Gastrocnemius medialis (tissue), 4 donors: Measurements from ENCODE around the gene ACP6. TPM values are rescaled to one million over a fixed set of nuclear protein-coding genes. Genes with fewer than 3 reads are reported as not detected.
A peak's percentile ranks its signal among the peaks of the same experiment; 100 is the strongest.

Source experiments
- ATAC-seq, 2 donors: fragments of 150-250 bp; one replicate each; pipeline ENCODE4 v1.9.1; 2016
- DNase-seq, 2 donors: peaks; one replicate each; pipeline ENCODE4 v3.0.0-alpha.2; 2019
- H3K27ac ChIP-seq, 4 donors: fragments of 200-600 bp; sonication (generic); 1 replicate in 1 of 4; 2 replicates in 3 of 4; pipeline ENCODE4 v1.5.1; 2016 to 2018; ENCODE audit warnings: mild to moderate bottlenecking in 2 of 4, moderate library complexity in 1 of 4
- H3K27me3 ChIP-seq, 3 donors: fragments of 200-600 bp; sonication (generic) in 2 of 3; 1 replicate in 1 of 3; 2 replicates in 2 of 3; pipeline versions ENCODE4 v1.5.1 to v1.6.0; 2016 to 2019; ENCODE audit warnings: mild to moderate bottlenecking in 1 of 3, moderate library complexity in 1 of 3
- H3K36me3 ChIP-seq, 2 donors: fragments of 200-600 bp; sonication (generic) in 1 of 2; one replicate each; pipeline ENCODE4 v1.5.1; 2017 to 2018
- H3K4me1 ChIP-seq, 2 donors: fragments of 200-600 bp; sonication (generic) in 1 of 2; one replicate each; pipeline ENCODE4 v1.5.1; 2016 to 2017; ENCODE audit warnings: mild to moderate bottlenecking in 2 of 2
- H3K4me3 ChIP-seq, 4 donors: fragments of 200-600 bp; sonication (generic) in 3 of 4; 1 replicate in 1 of 4; 2 replicates in 3 of 4; pipeline ENCODE4 v1.5.1; 2016 to 2019; ENCODE audit warnings: mild to moderate bottlenecking in 2 of 4
- H3K9me3 ChIP-seq, 3 donors: fragments of 200-600 bp; sonication (generic) in 2 of 3; 1 replicate in 1 of 3; 2 replicates in 2 of 3; pipeline ENCODE4 v1.5.1; 2016 to 2019
- POLR2A ChIP-seq, 2 donors: fragments of 450-650 bp; IDR thresholded peaks; one replicate each; pipeline ENCODE4 v1.6.1; 2017; ENCODE audit warnings: antibody characterized with exemption in 2 of 2, mild to moderate bottlenecking in 2 of 2, moderate library complexity in 2 of 2
- in situ Hi-C, 4 donors: fragments of 200-750 bp; cut with MboI; loops; one replicate each; pipeline versions ENCODE4 v1.15.0 to v1.8.0; 2017; ENCODE audit warnings: low sequenced_read_pairs in 4 of 4
- intact Hi-C: fragments of 100-400 bp; cut with DNase I; formaldehyde crosslinking; loops from one replicate; pipeline ENCODE4 v1.15.1; 2023; ENCODE audit warnings: low total_unique reads
- total RNA-seq, 4 donors: library from RNA; depleted of rRNA; stranded (reverse); fragments of >200 nt; gene quantifications; one replicate each; pipeline versions ENCODE4 v1.1.0 to v1.2.3, GENCODE V29; 2016
- TF ChIP-seq, protein P1 (sequence below), 5 experiments: fragments of 450-650 bp in 3 of 5; fragments of 200-600 bp in 2 of 5; sonication (generic) in 2 of 5; IDR thresholded peaks in 4 of 5; conservative IDR thresholded peaks in 1 of 5; 1 replicate in 4 of 5; 2 replicates in 1 of 5; pipeline ENCODE4 v1.5.1; 2016 to 2019; ENCODE audit warnings: antibody characterized with exemption in 5 of 5, mild to moderate bottlenecking in 3 of 5, moderate library complexity in 3 of 5

ACP6 gene
- total RNA-seq, 4 donors from 2014 or later, result 3.9 to 11.4 (median 9.2) TPM

DNA sequence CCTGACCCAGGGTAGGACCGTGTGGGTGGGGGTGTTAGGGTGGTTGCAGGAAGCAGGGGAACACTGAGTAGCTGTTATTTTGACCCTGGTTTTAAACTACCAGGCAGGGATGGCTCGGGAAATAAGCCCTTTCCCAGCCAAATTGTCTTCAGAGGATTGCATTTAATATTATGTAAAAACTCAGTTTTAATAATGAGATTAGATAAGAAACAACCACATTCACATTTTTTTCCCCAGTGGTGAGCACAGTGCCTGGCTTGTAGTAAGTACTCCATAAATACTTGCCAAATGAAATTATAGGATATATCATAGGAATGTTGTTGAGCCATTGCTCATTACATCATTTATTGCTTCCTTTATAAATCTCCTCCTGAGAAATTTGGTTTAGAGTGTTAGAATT is 3.1 kb upstream of the ACP6 start:
- H3K9me3 ChIP-seq, result no peaks in the 10 kb centered on the region
- TF ChIP-seq, protein P1, sequence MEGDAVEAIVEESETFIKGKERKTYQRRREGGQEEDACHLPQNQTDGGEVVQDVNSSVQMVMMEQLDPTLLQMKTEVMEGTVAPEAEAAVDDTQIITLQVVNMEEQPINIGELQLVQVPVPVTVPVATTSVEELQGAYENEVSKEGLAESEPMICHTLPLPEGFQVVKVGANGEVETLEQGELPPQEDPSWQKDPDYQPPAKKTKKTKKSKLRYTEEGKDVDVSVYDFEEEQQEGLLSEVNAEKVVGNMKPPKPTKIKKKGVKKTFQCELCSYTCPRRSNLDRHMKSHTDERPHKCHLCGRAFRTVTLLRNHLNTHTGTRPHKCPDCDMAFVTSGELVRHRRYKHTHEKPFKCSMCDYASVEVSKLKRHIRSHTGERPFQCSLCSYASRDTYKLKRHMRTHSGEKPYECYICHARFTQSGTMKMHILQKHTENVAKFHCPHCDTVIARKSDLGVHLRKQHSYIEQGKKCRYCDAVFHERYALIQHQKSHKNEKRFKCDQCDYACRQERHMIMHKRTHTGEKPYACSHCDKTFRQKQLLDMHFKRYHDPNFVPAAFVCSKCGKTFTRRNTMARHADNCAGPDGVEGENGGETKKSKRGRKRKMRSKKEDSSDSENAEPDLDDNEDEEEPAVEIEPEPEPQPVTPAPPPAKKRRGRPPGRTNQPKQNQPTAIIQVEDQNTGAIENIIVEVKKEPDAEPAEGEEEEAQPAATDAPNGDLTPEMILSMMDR (IDR thresholded peaks at IDR 0.05 in 4 of 5, conservative IDR thresholded peaks at IDR 0.05 in 1 of 5), result no peak
- TF ChIP-seq POLR2A (IDR thresholded peaks at IDR 0.05), result no peak
- H3K4me1 ChIP-seq, result peaks cover 11 to 13% of the 10 kb centered on the region in 2 donors
- DNase-seq (no peak), ATAC-seq (no peak)
- no peak overlapping the region for H3K27ac ChIP-seq
- in situ Hi-C loops, result no loop called here
- no peaks in the 10 kb centered on the region for H3K36me3 ChIP-seq
- no peak overlapping the region for H3K4me3 ChIP-seq
- no peaks in the 10 kb centered on the region for H3K27me3 ChIP-seq
- intact Hi-C loops, result loop anchor here (5.0 kb wide), 1 partner anchor 76 kb away; no protein-coding TSS in a partner anchor

DNA sequence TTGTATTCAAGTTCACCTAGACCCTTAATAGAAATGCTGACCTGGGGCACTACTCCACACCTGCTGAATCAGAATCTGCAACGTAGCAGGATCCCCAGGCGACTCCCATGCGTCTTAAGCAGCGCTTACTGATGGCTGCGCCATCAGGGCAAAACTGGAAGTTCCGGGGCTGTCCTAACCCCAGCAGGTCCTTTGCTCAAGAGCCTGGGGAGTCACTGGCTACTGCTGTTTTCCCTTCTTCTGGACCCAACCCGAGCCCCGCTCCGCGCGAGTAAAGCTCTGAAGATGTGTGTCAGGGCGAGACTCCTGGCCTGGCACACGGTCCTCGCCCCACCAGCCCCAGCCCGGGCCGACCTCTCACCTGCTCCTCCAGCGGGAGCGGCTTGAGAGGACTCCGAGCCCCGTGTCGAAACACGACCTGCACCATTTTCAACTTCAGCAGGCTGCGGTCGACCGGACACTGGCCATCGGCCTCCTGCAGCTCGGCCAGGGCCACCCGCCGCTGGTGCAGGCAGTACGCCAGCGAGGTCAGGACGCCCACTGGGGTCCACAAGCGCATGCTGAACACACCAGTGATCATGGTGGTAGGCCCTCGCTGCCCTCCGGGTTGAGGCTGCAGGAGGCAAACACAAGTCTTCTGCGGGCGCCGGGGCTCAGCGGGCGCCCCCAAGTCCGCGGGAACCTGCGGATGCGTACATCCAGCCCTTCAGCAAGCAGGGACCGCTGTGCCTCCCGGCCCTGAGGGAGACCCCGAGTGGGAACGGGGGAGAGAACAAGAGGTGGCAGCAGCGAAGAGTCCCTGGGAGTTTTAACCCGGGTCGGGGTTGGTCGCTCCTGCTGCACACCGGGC is 630 bp downstream of the ACP6 start:
- Histone ChIP-seq H3K4me1 (peaks cover 19 to 20% of the 10 kb centered on the region in 2 donors), H3K9me3 (no peaks in the 10 kb centered on the region), H3K27me3 (no peaks in the 10 kb centered on the region), H3K27ac (peak overlapping the region; percentile 81 to 88 (median 85)), H3K36me3 (no peaks in the 10 kb centered on the region), H3K4me3 (peak overlapping the region; percentile 79 to 89 (median 85))
- TF ChIP-seq POLR2A (IDR thresholded peaks at IDR 0.05), result no peak
- TF ChIP-seq, protein P1 (IDR thresholded peaks at IDR 0.05 in 4 of 5, conservative IDR thresholded peaks at IDR 0.05 in 1 of 5), result no peak
- peak; percentile 12 to 46 for DNase-seq
- ATAC-seq, result peak; percentile 58 to 63
- intact Hi-C loops (loop anchor here (5.0 kb wide), 1 partner anchor 72 kb away; no protein-coding TSS in a partner anchor), in situ Hi-C loops (no loop called here)

DNA sequence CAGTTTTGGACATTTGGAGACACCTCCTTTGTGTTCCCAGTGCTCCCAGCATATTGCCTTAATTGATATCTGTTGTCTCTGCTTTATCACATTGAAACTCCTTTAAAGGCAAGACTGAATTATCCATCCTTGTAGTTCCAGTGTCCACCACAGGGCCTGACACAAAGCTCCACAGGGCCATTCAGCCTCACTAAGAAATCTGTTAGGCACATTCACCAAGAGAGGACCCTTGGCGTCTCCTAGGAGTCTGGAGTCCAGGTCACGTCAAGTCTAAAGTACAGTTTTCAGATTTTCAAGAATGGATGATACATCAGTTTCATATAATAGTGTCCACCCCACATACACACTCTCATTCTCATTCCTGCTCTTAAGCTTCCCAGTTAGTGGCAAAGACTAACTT is 4.8 kb downstream of the ACP6 start:
- H3K27me3 ChIP-seq, result no peaks in the 10 kb centered on the region
- intact Hi-C loops (no loop called here), in situ Hi-C loops (no loop called here)
- ATAC-seq, result no peak
- no peak for DNase-seq
- H3K27ac ChIP-seq, result no peak overlapping the region
- peaks cover 19 to 20% of the 10 kb centered on the region in 2 donors for H3K4me1 ChIP-seq
- no peaks in the 10 kb centered on the region for H3K9me3 ChIP-seq
- no peaks in the 10 kb centered on the region for H3K36me3 ChIP-seq
- TF ChIP-seq POLR2A (IDR thresholded peaks at IDR 0.05), result no peak
- TF ChIP-seq, protein P1 (IDR thresholded peaks at IDR 0.05 in 4 of 5, conservative IDR thresholded peaks at IDR 0.05 in 1 of 5), result no peak
- no peak overlapping the region for H3K4me3 ChIP-seq

DNA sequence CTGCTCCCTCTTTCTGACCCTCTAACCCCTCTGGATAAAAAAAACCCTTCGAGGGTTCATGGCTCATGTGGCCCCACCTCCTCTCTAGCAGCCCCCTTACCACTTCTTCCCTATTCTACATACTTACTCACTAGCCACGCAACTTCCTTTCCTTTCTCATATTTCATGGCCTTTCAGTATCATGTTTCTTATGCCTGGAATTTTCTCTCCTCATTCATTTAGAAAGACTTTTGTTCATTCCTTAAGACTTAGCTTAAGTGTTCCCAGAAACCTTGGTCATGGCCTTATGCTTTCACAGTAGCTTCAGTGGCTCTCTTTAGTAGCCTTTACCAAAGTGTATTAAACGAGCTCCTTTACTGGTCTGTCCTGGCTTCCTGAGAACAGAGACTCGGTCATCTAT is 6.1 kb downstream of the ACP6 start:
- no peak for TF ChIP-seq POLR2A (IDR thresholded peaks at IDR 0.05)
- no peaks in the 10 kb centered on the region for H3K36me3 ChIP-seq
- H3K4me1 ChIP-seq, result peaks cover 15 to 16% of the 10 kb centered on the region in 2 donors
- no peaks in the 10 kb centered on the region for H3K27me3 ChIP-seq
- no peak overlapping the region for H3K27ac ChIP-seq
- H3K4me3 ChIP-seq, result no peak overlapping the region
- intact Hi-C loops, result no loop called here
- H3K9me3 ChIP-seq, result no peaks in the 10 kb centered on the region
- in situ Hi-C loops, result no loop called here
- ATAC-seq (no peak), DNase-seq (no peak)

DNA sequence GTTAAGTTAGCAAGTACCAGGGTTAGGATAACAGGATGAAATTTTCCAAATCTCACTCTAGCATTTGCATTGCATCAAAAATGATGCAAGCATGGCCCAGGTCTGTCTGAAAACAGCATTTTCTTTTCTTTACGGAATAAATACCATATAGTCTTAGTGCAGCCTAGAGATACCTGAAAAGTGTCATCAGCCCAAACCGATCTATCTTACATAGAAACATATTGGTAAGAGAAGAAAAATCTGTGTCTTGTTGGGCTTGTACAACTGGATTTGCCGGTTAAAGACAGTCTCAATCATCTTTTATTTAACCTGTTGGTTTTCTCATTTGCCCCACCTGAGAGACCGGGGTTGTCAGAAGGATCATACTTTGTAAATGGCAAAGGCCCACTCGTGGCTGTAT is 15.8 kb downstream of the ACP6 start:
- Histone ChIP-seq H3K27ac (no peak overlapping the region), H3K4me1 (no peaks in the 10 kb centered on the region), H3K36me3 (peaks cover 0 to 60% of the 10 kb centered on the region in 2 donors), H3K4me3 (no peak overlapping the region), H3K27me3 (no peaks in the 10 kb centered on the region), H3K9me3 (no peaks in the 10 kb centered on the region)
- ATAC-seq (no peak), DNase-seq (no peak)
- intact Hi-C loops, result no loop called here
- in situ Hi-C loops, result no loop called here
- TF ChIP-seq, protein P1 (IDR thresholded peaks at IDR 0.05 in 4 of 5, conservative IDR thresholded peaks at IDR 0.05 in 1 of 5), result no peak
- TF ChIP-seq POLR2A (IDR thresholded peaks at IDR 0.05), result no peak
